Stimulated activated CD4-positive, alpha-beta T cell treated with anti-CD3 and anti-CD28 coated beads, Interleukin-15, amount 100 ng/mL, for 1 hour (primary cell): ENCODE measurements around the gene ZNF845.
A peak's percentile ranks its signal among the peaks of the same experiment; 100 is the strongest.
"Not testable (repeated sequence)": the region's sequence is repeated elsewhere in the genome, so short reads cannot be mapped to it uniquely, and the experiment has no call there.

Experiments
- DNase-seq, 2 donors: peaks; one replicate each; pipeline ENCODE4 v3.0.0-alpha.2; 2020; ENCODE audit warnings: low read depth in 1 of 2, low spot score in 1 of 2

ZNF845 gene

DNA sequence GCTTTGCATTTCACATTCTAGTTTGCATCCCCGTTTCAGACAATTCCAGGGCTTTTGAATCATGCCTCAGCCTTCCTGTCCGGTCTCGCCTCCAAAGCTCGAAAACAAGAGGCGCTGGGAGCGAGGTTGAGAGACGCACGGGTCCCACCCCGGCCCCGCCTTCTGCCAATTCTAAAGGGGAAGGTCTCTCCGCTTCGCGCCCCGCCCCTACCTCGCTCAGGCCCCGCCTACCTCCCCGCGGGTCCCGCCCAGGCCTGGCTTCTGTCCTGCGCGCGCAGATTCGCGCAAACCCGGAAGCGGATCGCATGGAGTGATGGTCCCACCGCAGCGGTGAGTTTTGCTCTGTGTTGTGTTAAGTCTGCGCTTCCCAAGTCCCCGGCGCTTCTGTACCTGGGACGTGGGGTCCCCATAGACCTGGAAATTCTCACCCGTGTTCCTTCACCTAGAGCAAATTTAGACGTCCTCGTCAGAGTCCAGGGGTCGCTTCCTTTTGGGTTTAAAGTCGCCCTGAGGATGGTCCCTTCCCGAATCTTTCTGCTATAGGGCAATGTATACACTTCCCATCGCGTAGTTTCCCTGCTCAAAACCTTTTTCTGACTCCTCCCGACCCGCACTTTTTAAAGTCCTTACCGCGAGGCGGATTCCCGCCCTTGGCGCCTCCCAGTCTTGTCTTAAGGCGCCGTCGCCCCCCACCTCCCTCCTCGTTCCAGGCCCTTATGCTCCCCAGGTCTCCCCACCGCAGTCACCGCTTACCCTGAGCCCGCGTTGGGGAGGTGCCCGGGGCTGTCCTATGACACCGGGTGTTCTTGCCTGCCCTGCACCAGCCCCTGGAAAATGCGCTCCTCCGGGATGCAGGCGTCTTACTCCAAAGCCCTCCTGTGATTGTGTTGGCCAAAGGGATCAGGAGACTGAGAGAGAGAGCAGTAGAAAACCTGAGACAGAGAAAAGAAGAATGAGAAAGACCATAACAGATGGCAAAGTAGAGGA is at the start of gene ZNF845:
TSS of gene ZNF845 (plus strand) at position 287 of the 987 bp plus-strand sequence. CDS start 7,559 bp downstream, outside the sequence.
- peak; percentile 95 to 97 for DNase-seq

DNA sequence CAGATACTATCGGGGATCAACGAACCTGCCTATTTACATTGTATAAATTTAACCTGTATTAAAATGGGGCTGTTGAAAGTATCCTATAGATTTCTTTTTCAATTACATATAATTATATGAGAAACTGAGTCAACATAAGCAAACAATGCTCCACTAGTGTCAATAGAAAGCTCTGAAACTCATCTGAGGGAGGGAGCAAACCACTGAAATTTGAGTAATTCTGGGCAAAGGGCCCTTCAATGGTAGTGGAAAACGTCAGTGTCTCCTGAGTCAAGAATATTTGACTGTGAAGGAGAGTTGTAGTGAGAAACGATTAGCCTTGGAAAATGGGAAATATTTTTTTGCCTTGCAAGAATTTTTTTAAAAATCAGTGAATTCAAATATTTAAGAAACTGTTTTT is 48.5 kb upstream of the ZNF845 start:
- no peak for DNase-seq

DNA sequence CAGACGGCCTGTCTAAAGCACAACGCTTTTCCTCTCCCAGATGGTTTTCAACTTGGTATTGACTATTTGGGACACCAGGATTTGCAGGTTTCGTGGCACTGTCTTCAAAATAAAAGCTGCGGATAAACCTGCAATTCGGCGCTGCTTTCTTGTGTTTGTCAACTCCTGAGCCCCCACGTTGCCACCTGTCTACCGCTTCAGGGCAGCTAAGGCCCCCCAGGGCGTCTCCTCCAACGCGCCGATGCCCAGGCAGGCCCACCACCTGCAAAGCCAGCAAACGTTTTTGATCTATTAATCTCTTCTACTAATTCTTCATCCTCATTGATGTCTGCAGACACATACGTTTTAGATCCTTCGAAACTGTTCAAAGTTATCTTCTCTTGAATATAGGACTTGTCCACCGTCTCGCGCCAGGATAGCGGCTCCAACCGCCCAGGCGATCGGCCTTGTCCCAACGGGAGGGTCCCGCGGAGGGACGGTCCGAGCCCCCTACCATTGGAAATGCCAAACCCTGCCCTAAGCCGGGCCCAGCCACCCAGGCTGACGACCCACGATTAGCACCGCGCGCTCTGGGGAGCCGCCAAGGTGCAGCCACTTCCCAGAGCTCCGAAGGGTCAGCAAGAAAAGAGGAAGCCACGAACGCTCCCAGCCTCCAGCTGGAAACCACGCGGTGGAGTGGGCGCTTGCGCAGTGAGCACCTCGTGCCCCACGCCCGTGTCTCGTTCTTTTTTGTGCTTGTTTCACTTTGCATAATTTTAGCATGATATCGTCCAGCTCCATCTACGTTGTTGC is 42.6 kb upstream of the ZNF845 start:
- DNase-seq, result no peak

DNA sequence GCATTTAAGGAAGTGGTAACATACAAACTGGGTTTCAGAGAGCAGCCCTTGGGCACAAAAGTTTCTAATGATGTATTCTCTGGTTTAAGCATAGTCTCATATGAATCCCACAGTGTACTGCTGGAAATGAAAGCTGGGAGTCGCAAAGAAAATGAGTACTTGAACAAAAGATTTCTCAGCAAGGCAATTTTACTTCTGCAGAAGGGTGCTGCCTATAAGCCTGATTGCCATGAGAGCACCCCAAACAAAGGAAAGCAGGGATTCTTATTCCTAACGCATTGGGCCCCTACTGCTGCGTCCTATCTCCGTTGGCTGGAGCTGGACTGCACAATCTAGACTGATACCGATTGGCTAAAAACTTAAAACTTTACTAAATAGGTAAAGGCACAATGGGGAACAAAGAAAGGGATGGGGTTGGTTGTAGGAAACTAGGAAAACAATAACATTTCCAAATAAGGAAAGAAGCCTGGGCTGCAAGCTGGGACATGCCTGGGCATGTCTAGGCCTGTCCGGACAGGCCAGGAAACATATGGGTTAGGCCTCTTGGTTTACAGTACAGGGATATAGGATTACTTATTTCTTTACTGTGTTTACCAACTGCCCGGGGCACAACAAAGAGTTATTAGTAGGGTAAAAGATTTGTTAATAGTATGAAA is 38.6 kb upstream of the ZNF845 start:
- no peak for DNase-seq

DNA sequence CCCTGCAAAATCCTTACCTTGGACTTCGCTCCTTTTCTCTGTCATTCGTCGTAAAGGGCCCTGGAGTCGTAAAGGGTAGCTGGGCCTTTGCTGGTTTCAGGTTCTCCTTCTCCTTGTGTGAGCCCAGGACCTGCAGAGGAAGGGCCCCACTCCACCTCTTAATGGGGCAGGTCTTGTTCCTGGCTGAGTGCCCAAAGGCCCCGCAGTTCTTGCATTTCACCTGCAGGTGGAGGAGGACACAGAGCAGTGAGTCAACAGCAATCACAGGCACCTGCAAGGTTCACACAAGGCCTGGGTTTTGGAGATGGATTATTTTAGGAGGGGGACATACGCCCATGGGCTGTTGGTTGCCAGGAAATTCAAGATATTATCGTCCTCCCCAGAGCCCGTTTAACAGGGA is 32.2 kb upstream of the ZNF845 start:
- not testable (repeated sequence) for DNase-seq

DNA sequence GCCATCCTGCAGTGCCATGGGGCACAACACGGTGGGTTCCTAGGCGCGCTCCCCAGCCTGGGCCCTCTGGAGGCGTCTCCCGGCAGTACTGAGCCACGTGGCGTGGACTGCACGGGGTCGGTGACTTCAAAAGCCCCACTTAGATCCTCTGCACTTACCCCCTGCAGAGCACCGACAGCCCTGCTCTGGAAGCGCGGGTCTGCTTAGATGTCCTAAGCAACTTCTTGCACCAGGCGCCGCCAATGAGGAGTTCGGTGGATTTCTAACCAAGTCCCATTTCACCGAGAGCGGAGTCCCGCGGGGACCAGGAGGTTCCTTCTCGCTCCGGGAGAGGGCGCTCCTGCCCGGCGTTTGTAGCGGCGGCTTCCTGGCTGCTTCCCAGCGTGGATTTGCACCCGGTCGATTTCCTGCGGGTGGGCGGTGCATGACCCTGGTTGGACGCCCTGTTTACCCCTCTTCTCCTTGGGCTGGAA is 25.2 kb upstream of the ZNF845 start:
- no peak for DNase-seq

DNA sequence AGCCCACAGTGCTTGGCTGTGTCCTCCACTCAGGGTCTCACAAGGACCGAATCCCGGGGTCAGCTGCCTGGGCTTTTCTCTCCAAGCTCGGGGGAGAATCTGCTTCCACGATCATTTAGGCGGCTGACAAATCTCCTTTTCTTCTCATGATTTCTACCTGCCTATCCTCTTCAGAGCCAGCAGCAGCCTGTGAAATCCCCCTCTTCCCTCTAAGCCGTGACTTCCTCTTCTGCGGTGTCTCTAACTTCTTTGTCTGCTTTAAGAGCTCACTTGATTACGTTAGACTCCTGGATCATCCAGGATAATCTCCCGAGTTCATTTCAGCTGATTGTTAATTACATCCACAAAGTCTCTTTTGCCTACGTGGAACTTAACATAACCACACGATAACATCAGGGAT is 22.5 kb upstream of the ZNF845 start:
- no peak for DNase-seq

DNA sequence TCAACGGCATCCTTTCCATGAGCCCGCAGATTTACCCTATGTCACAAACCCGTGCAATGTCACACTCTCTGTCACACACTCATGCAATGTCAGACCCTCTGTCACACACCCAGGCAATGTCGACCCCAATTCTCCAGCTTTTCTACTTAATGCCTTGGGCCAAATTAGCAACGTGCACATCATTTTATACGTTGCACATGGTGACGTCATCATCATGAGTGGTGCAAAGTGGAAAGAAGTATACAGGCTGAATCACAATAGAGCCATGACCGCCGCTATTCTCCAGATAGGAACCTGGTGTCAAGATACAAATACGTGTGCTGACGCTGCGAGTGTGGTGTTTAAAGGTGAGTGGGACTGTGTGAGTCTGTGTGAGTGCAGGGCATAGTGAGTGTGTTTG is 21.7 kb upstream of the ZNF845 start:
- no peak for DNase-seq

DNA sequence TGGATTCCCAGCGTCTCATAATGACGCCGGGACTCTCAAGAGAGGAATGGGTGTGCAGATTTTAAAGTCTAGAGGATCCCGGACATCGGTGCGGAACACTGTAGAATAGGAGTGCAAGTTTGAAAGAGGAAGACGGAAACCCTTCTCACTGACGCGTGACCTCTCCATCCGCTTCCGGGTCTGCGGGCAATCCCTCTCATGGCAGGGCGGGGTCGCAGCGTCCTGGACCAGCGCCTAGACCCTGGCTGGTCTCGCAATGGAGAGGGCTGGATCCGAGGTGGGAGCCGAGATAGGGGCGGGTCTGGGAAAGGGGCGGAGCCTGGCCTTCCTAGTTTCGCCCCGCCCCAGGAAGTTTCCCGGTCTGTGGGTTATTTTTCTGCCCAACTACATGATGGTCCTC is 4.6 kb upstream of the ZNF845 start:
- DNase-seq, result peak in 1 of 2 donors; percentile 8

DNA sequence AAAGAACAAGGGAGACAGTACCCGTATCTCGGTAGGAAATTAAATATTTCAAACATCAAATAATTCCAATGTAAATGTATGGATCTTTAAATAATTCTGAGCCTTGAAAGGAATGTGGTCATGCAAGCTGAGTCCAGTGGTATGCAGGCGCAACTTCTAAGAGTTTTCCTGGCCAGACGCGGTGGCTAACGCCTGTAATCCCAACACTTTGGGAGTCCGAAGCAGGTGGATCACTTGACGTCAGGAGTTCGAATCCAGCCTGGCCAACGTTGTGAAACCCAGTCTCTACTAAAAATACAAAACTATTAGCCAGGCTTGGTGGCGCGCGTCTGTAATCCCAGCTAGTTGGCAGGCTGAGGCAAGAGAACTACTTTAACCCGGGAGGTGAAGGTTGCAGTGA is 1.1 kb upstream of the ZNF845 start:
- no peak for DNase-seq

DNA sequence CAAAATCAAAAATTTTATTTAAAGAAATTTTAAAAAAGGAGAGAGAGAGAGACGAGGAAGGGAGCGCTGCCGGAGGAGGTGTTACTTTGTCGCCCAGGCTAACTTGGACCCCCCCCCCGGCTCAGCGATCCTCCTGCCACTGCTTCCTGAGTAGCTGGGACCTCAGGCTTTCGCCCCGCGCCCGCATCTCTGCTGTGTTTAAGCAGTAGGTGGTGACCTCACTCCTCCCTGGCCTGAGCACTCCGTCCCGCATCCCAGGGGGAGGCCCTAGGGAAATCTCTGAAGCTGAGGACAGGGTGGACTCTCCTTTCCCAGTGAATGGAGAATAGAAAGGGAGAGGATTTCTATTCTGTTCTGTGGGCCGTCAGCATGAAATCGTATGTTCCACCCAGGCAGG is 485 bp upstream of the ZNF845 start:
- DNase-seq, result peak in 1 of 2 donors; percentile 3

DNA sequence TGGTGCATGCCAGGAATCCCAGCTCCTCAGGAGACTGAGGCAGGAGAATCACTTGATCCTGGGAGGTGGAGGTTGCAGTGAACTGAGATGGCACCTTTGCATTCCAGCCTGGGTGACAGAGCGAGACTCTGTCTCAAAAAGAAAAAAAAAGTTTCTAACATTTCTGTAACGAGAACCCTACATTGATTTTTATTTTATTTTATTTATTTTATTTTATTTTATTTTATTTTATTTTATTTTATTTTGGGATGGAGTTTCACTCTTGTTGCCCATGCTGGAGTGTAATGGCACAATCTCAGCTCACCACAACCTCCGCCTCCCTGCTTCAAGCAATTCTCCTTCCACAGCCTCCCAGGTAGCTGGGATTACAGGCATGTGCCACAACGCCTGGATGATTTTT is 10.9 kb downstream of the ZNF845 start:
- not testable (repeated sequence) for DNase-seq

DNA sequence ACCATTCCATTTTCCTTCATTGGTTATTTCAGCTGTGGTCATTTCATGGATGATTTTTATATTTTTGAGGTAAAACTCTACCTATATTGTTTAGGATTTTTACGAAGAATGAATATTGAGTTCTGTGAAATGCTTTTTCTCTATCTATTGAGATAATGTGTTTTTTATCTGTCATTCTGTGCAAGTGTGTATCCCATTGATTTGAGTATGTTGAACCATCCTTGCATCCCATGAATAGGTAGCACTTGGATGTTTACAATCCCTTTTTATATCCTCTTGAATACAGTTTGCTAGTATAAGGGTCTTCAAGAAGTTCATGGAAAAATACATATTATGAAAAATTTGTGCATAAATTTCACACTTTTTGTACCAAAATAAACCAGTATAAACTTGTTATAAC is 22.2 kb downstream of the ZNF845 start:
- DNase-seq, result no peak

DNA sequence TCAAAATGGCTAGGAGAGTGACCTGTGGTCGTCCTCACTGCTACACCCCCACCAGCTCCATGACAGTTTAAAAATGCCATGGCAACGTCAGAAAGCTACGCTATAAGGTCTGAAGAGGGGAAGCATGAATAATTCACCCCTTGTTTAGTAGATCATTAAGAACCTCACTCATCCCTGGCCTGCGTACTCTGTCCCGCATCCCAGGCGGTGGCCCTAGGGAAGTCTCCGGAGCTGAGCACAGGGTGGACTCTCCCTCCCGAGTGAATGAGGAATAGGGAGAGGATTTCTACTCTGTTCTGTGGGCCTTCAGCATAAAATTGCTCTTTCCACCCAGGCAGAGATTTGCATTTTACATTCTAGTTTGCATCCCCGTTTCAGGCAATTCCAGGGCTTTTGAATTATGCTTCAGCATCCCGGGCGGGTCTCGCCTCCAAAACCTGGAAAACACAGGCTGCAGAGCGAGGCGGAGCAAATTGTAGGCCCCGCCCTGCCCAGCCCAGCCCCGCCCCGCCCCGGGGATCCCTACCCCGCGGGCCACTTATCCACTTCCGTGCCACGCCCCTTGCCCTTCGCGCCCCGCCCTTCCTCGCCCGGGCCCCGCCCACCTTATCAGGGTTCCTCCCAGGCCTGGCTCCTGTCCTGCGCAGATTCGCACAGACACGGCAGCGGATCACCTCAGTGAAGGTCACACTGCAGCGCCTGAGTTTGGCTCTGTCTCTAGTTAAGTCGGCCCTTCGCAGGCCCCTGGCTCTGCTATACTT is 24.5 kb downstream of the ZNF845 start:
- DNase-seq, result no peak

DNA sequence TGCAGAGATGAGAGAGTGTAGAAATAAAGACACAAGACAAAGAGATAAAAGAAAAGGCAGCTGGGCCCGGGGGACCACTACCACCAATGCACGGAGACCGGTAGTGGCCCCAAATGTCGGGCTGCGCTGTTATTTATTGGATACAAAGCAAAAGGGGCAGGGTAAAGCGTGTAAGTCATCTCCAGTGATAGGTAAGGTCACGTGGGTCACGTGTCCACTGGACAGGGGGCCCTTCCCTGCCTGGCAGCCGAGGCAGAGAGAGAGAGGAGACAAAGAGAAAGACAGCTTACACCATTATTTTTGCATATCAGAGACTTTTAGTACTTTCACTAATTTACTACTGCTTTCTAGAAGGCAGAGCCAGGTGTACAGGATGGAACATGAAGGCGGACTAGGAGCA is 26.5 kb downstream of the ZNF845 start:
- not testable (repeated sequence) for DNase-seq

DNA sequence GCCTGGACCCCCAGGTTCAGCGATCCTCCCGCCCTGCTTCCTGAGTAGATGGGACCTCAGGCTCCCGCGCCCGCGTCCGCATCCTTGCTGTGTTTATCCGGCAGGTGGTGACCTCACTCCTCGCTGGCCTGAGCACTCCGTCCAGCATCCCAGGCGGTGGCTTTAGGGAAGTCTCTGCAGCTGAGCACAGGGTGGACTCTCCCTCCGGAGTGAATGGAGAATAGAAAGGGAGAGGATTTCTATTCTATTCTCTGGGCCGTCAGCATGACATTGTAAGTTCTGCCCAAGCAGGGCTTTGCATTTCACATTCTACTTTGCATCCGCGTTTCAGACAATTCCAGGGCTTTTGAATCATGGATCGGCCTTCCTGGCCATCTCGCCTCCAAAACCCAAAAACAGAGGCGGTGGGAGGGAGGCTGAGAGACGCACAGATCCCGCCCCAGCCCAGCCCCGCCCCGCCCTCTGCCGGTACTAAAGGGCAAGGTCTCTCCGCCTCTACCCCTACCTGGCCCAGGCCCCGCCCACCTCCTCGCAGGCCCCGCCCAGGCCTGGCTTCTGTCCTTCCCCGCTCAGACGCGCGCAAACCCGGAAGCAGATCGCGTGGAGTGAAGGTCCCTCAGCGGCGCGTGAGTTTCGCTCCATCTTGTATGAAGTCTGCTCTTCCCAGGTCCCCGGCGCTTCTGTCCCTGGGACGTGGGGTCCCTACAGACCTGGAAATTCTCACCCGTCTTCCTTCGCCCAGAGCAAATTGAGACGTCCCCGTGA is 31.8 kb downstream of the ZNF845 start, which contains the start of gene ZNF525:
TSS of gene ZNF525 (plus strand) at position 572 of the 765 bp plus-strand sequence. CDS start 6,577 bp downstream, outside the sequence.
- peak; percentile 95 to 97 for DNase-seq

DNA sequence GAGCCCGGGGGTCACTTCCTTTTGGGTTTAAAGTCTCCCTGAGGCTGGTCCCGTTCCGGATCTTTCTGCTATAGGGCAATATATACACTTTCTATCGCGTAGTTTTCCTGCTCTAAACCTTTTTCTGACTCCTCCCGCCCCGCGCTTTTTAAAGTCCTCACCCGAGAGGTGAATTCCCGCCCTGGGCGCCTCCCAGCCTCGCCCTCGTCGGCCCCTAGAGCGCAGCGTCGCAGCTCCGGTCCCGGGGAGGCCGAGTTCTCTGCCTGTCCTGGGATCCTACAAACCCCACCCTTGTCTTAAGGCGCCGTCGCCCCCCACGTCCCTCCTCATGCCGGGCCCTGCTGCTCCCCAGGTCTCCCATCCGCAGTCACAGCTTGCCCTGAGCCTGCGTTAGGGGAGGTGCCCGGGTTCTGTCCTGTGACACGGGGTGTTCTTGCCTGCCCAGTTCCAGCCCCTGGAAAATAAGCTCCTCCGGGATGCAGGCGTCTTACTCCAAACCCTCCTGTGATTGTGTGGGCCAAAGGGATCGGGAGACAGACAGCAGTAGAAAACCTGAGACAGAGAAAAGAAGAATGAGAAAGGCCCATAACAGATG is 32.4 kb downstream of the ZNF845 start:
- DNase-seq, result no peak

DNA sequence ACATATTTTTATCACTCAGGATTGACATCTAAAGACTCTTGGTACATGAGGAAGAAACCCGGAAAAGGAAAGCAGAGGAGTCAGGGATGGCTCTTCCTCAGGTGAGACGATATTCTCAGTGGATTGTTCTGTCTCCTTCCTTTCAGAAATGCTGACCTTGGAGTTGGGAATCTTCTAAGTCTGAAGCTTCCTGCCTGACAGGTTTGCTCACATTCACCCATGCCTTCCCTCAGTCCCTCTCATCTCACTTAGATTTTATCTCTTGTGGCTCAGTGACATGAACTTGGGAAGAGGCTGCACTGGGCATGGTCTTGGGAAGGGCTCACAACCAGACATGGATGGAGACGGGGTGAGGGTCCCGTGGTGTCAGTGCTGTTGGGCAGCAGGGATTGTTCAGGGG is 38.6 kb downstream of the ZNF845 start:
- DNase-seq, result no peak

DNA sequence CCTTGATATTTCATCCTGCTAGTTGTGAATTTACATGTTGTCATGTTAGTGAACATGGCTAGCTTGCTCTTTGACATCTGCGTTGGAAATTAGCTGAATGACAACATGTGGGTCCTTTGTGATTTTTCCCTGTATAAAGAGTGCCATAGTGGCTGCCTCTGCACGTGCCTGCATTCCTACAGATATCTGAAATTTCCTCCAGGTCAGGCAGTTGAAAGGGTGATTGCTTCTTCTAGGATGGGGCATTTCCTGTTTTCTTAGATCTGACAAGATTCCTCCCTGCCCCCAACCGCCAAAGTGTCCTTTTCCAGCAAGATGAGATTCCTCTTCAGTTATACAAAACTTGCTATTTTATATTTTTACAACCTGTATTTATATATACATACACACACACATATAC is 40.7 kb downstream of the ZNF845 start:
- no peak for DNase-seq
